Activated naive CD8-positive, alpha-beta T cell treated with anti-CD3 and anti-CD28 coated beads, Interleukin-2, amount 50 U/mL, for 24 hours (primary cell): ENCODE measurements around the gene SPATA2L.

ENCODE experiments used
- ATAC-seq: fragments of 150-1000 bp; cut with Tn5 transposase; one replicate; pipeline ENCODE4 v1.10.0; 2021
- DNase-seq: peaks from one replicate; pipeline ENCODE4 v3.0.0; 2021
- H3K27ac Mint-ChIP-seq: one replicate; pipeline ENCODE4 v1.8.0; 2021; ENCODE audit warnings: mild to moderate bottlenecking, mixed read lengths
- H3K27me3 Mint-ChIP-seq: one replicate; pipeline ENCODE4 v1.8.0; 2021; ENCODE audit warnings: mixed read lengths
- H3K36me3 Mint-ChIP-seq: one replicate; pipeline ENCODE4 v1.8.0; 2021; ENCODE audit warnings: low read depth, mixed read lengths
- H3K4me1 Mint-ChIP-seq: one replicate; pipeline ENCODE4 v1.8.0; 2021; ENCODE audit warnings: mixed read lengths
- H3K4me3 Mint-ChIP-seq: one replicate; pipeline ENCODE4 v1.8.0; 2021; ENCODE audit warnings: mild to moderate bottlenecking, moderate library complexity, mixed read lengths
- H3K9me3 Mint-ChIP-seq: one replicate; pipeline ENCODE4 v1.8.0; 2021; ENCODE audit warnings: mixed read lengths

The SPATA2L gene

GRCh38 chr16:89733322-89733721 is 31.8 kb upstream of the SPATA2L start:
- Mint-ChIP-seq H3K27me3 (no peaks in the 10 kb centered on the region), H3K36me3 (peaks cover 54% of the 10 kb centered on the region), H3K4me1 (peaks cover 29% of the 10 kb centered on the region), H3K27ac (no peak overlapping the region), H3K9me3 (no peaks in the 10 kb centered on the region), H3K4me3 (no peak overlapping the region)
- ATAC-seq (no peak), DNase-seq (no peak)

GRCh38 chr16:89732918-89733242 is 31.4 kb upstream of the SPATA2L start:
- no peaks in the 10 kb centered on the region for H3K27me3 Mint-ChIP-seq
- no peak overlapping the region for H3K4me3 Mint-ChIP-seq
- ATAC-seq (no peak), DNase-seq (no peak)
- H3K36me3 Mint-ChIP-seq, result peaks cover 55% of the 10 kb centered on the region
- no peaks in the 10 kb centered on the region for H3K9me3 Mint-ChIP-seq
- H3K27ac Mint-ChIP-seq, result no peak overlapping the region
- peaks cover 28% of the 10 kb centered on the region for H3K4me1 Mint-ChIP-seq

- no peaks in the 10 kb centered on the region for H3K9me3 Mint-ChIP-seq
- no peak for DNase-seq
- no peak overlapping the region for H3K27ac Mint-ChIP-seq
- H3K4me1 Mint-ChIP-seq, result peaks cover 26% of the 10 kb centered on the region
- H3K36me3 Mint-ChIP-seq, result peaks cover 54% of the 10 kb centered on the region
- no peak overlapping the region for H3K4me3 Mint-ChIP-seq
- ATAC-seq, result no peak
- no peaks in the 10 kb centered on the region for H3K27me3 Mint-ChIP-seq
Observed at GRCh38 chr16:89732142-89732917, 30.8 kb upstream of the SPATA2L start.

GRCh38 chr16:89730610-89731234 is 29.2 kb upstream of the SPATA2L start:
- Mint-ChIP-seq H3K4me1 (peaks cover 30% of the 10 kb centered on the region), H3K27me3 (no peaks in the 10 kb centered on the region), H3K36me3 (peaks cover 44% of the 10 kb centered on the region), H3K4me3 (no peak overlapping the region), H3K9me3 (no peaks in the 10 kb centered on the region), H3K27ac (no peak overlapping the region)
- ATAC-seq (no peak), DNase-seq (no peak)

GRCh38 chr16:89729863-89730593 is 28.5 kb upstream of the SPATA2L start:
- no peaks in the 10 kb centered on the region for H3K9me3 Mint-ChIP-seq
- H3K36me3 Mint-ChIP-seq, result peaks cover 38% of the 10 kb centered on the region
- DNase-seq (no peak), ATAC-seq (no peak)
- no peak overlapping the region for H3K27ac Mint-ChIP-seq
- H3K27me3 Mint-ChIP-seq, result no peaks in the 10 kb centered on the region
- H3K4me3 Mint-ChIP-seq, result no peak overlapping the region
- H3K4me1 Mint-ChIP-seq, result peaks cover 29% of the 10 kb centered on the region

- H3K36me3 Mint-ChIP-seq, result peaks cover 31% of the 10 kb centered on the region
- H3K9me3 Mint-ChIP-seq, result no peaks in the 10 kb centered on the region
- DNase-seq (no peak), ATAC-seq (no peak)
- no peak overlapping the region for H3K27ac Mint-ChIP-seq
- H3K4me1 Mint-ChIP-seq, result peaks cover 32% of the 10 kb centered on the region
- H3K27me3 Mint-ChIP-seq, result no peaks in the 10 kb centered on the region
- H3K4me3 Mint-ChIP-seq, result no peak overlapping the region
Observed at GRCh38 chr16:89729293-89729692, 27.8 kb upstream of the SPATA2L start.

- ATAC-seq (no peak), DNase-seq (no peak)
- H3K4me1 Mint-ChIP-seq, result peaks cover 46% of the 10 kb centered on the region
- no peak overlapping the region for H3K27ac Mint-ChIP-seq
- no peak overlapping the region for H3K4me3 Mint-ChIP-seq
- peaks cover 39% of the 10 kb centered on the region for H3K36me3 Mint-ChIP-seq
- H3K9me3 Mint-ChIP-seq, result no peaks in the 10 kb centered on the region
- no peaks in the 10 kb centered on the region for H3K27me3 Mint-ChIP-seq
Observed at GRCh38 chr16:89727406-89728120, 26.1 kb upstream of the SPATA2L start.

- Mint-ChIP-seq H3K9me3 (no peaks in the 10 kb centered on the region), H3K36me3 (peaks cover 24% of the 10 kb centered on the region), H3K27ac (peak overlapping the region; percentile 88), H3K4me1 (peaks cover 57% of the 10 kb centered on the region), H3K4me3 (peak overlapping the region; percentile 93), H3K27me3 (no peaks in the 10 kb centered on the region)
- ATAC-seq (peak; percentile 34), DNase-seq (peak; percentile 67)
Observed at GRCh38 chr16:89723279-89724250, 22.1 kb upstream of the SPATA2L start.

- Mint-ChIP-seq H3K4me1 (peaks cover 63% of the 10 kb centered on the region), H3K9me3 (no peaks in the 10 kb centered on the region), H3K4me3 (peak overlapping the region; percentile 93), H3K27ac (peak overlapping the region; percentile 88), H3K36me3 (peaks cover 27% of the 10 kb centered on the region), H3K27me3 (no peaks in the 10 kb centered on the region)
- ATAC-seq, result peak; percentile 45
- DNase-seq, result peak; percentile 70
Observed at GRCh38 chr16:89722392-89723278, 21.1 kb upstream of the SPATA2L start.

- H3K4me1 Mint-ChIP-seq, result peaks cover 55% of the 10 kb centered on the region
Observed at GRCh38 chr16:89721546-89722391, 20.3 kb upstream of the SPATA2L start.

GRCh38 chr16:89720813-89721545 is 19.5 kb upstream of the SPATA2L start, which contains the start of the genes VPS9D1 and ZNF276:
Gene VPS9D1, minus strand, starts transcription at chr16:89720898. Its CDS starts 37 bp downstream, at chr16:89720861.
Gene ZNF276, plus strand, starts transcription at chr16:89721537. Its CDS starts 104 bp downstream, at chr16:89721641.
- Mint-ChIP-seq H3K27ac (peak within 1 kb of the TSS; percentile 88), H3K4me1 (peaks cover 50% of the 10 kb centered on the region), H3K9me3 (no peaks in the 10 kb centered on the region), H3K4me3 (peak within 1 kb of the TSS; percentile 93), H3K27me3 (no peaks in the 10 kb centered on the region), H3K36me3 (peaks cover 27% of the 10 kb centered on the region)
- ATAC-seq (peak; percentile 41), DNase-seq (peak; percentile 87)

More at GRCh38 chr16:89721546-89722391, 20.3 kb upstream of the SPATA2L start:
- Mint-ChIP-seq H3K4me3 (peak overlapping the region; percentile 93), H3K36me3 (peaks cover 27% of the 10 kb centered on the region), H3K27me3 (no peaks in the 10 kb centered on the region), H3K27ac (no peak overlapping the region), H3K9me3 (no peaks in the 10 kb centered on the region)
- peak; percentile 84 for DNase-seq
- peak; percentile 22 for ATAC-seq

GRCh38 chr16:89720551-89720812 is 19.0 kb upstream of the SPATA2L start:
- no peak for ATAC-seq
- Mint-ChIP-seq H3K9me3 (no peaks in the 10 kb centered on the region), H3K4me3 (peak overlapping the region; percentile 78), H3K4me1 (peaks cover 50% of the 10 kb centered on the region), H3K36me3 (peaks cover 27% of the 10 kb centered on the region), H3K27me3 (no peaks in the 10 kb centered on the region), H3K27ac (peak overlapping the region; percentile 79)
- DNase-seq, result peak; percentile 36
